ENCODE results near the gene MCEMP1. TPM values are rescaled to one million over a fixed set of nuclear protein-coding genes. Genes with fewer than 3 reads are reported as not detected.

MCEMP1 gene
- total RNA-seq, 1 donor from 2014 or later: 0.60 TPM

DNA sequence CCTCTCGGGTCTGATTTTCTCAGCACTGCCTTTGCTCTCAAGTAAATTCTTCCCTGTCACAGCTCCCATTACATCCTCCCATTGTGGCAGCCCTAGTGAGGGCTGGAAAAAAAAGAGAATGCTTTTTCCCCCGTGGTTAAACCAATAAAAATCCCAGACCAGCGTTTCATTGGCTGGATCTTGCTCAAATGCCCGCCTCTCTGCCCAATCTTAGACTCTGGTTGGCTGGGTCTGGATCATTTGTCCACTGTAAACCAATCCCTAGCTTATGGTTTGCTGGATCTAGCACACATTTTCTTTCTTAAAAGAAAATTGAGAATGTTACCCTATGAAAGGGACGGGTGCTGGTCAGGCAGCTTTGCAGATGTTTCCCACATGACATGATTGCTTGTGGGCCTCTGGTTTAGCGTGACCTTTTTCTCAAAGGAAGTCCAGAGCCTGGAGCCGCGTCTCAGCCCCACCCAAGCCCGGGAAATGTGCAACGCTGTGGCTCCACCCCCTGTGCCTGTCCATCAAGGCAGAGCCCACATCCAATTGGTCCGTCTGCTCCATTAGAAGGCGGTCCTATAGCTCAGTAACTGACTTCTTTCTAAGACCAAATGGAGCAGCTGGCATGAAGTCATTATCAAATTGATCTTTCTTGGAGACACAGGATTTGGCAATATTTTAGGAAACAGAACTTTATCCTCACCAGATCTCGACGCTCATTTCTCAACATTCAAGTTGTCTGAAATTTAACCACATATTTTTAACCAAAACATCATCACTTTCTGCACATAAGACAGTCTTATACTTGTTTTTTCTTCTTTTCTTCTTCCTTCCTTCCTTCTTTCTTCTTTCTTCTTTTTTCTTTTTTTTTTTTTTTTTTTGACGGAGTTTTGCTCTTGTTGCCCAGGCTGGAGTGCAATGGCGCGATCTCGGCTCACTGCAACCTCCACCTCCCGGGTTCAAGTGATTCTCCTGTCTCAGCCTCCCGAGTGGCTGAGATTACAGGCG, 2.6 kb upstream of the MCEMP1 start:
- Histone ChIP-seq H3K27ac (replicated peaks) (no peak overlapping the region), H3K9me3 (replicated peaks) (peaks cover 8% of the 10 kb centered on the region), H3K36me3 (no peaks in the 10 kb centered on the region), H3K27me3 (ENCODE audit: low read depth) (peaks cover 75% of the 10 kb centered on the region), H3K4me3 (no peak overlapping the region), H3K4me1 (no peaks in the 10 kb centered on the region)
- DNase-seq: peak; percentile 70
- intact Hi-C loops (cut with micrococcal nuclease): no loop called here
- TF ChIP-seq, protein P1, sequence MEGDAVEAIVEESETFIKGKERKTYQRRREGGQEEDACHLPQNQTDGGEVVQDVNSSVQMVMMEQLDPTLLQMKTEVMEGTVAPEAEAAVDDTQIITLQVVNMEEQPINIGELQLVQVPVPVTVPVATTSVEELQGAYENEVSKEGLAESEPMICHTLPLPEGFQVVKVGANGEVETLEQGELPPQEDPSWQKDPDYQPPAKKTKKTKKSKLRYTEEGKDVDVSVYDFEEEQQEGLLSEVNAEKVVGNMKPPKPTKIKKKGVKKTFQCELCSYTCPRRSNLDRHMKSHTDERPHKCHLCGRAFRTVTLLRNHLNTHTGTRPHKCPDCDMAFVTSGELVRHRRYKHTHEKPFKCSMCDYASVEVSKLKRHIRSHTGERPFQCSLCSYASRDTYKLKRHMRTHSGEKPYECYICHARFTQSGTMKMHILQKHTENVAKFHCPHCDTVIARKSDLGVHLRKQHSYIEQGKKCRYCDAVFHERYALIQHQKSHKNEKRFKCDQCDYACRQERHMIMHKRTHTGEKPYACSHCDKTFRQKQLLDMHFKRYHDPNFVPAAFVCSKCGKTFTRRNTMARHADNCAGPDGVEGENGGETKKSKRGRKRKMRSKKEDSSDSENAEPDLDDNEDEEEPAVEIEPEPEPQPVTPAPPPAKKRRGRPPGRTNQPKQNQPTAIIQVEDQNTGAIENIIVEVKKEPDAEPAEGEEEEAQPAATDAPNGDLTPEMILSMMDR (IDR thresholded peaks at IDR 0.05; ENCODE audit: borderline replicate concordance): no peak

DNA sequence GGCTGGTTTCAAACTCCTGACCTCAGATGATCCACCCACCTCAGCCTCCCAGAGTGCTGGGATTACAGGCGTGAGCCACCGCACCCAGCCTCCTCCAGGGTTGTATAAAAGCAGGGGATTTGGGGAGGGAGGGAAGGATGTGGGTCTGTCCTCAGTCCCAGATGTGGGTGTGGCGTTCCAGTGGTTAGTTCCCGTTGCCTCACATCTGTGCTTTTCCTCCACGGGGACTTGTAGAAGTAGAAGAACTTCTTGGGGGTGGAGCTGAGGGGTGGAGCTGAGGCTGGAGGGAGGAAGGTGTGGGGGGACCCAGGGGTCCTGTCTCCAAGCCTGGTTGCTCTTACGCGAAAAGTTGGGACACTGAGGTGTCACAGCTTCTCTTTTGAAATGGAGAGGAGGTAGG, 514 bp upstream of the MCEMP1 start:
- intact Hi-C loops (cut with micrococcal nuclease): no loop called here
- Histone ChIP-seq H3K9me3 (replicated peaks) (peaks cover 8% of the 10 kb centered on the region), H3K27ac (replicated peaks) (no peak overlapping the region), H3K27me3 (ENCODE audit: low read depth) (peaks cover 64% of the 10 kb centered on the region), H3K36me3 (no peaks in the 10 kb centered on the region), H3K4me1 (peaks cover 11% of the 10 kb centered on the region), H3K4me3 (no peak overlapping the region)
- DNase-seq: no peak
- TF ChIP-seq, protein P1 (IDR thresholded peaks at IDR 0.05; ENCODE audit: borderline replicate concordance): no peak

DNA sequence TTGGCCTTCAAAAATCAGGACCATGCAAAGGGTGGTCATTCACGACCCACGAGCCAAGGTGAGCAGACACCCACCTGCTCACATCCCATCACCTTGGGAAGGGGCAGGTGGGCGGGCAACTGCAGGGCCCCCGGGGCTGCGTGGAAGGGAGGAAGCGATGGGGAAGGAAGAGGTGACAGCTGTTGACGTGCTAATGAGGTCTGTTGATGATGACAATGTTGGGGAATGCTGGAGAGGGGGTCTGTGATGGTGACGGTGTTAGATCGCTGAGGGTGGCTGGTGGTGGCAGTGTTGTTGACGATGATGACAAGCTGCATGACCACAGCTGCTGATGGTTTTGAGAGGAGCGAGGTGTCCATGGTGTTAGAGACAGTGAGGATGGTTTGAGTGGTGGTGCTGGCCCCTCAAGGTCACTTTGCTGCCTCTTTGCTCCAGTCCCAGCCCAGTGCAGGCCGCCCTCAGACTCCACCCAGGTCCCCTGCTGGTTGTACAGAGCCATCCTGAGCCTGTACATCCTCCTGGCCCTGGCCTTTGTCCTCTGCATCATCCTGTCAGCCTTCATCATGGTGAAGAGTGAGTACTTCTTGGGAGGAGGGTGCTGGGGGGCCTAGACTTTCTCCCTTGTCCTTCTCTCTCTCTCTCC, 900 bp downstream of the MCEMP1 start:
- H3K36me3 ChIP-seq: peaks cover 6% of the 10 kb centered on the region
- peaks cover 21% of the 10 kb centered on the region for H3K4me1 ChIP-seq
- intact Hi-C loops (cut with micrococcal nuclease): no loop called here
- H3K4me3 ChIP-seq: no peak overlapping the region
- peaks cover 8% of the 10 kb centered on the region for H3K9me3 ChIP-seq (replicated peaks)
- peaks cover 49% of the 10 kb centered on the region for H3K27me3 ChIP-seq (ENCODE audit: low read depth)
- TF ChIP-seq, protein P1 (IDR thresholded peaks at IDR 0.05; ENCODE audit: borderline replicate concordance): no peak
- H3K27ac ChIP-seq (replicated peaks): no peak overlapping the region
- DNase-seq: no peak

DNA sequence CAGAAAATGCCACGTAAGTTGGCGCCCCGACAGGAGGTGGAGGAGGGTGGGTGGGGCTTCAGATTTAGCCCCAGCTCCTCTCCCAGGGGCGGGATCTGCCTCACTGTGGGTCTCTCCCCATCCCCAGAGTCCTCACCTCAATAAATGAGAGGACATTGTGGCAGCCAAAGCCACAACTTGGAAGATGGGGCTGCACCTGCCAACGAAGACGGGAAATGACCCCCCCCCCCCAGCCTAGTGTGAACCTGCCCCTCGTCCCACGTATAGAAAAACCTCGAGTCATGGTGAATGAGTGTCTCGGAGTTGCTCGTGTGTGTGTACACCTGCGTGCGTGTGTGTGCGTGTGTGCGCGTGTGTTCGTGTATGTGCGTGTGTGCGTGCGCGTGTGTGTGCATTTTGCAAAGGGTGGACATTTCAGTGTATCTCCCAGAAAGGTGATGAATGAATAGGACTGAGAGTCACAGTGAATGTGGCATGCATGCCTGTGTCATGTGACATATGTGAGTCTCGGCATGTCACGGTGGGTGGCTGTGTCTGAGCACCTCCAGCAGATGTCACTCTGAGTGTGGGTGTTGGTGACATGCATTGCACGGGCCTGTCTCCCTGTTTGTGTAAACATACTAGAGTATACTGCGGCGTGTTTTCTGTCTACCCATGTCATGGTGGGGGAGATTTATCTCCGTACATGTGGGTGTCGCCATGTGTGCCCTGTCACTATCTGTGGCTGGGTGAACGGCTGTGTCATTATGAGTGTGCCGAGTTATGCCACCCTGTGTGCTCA, 2.3 kb downstream of the MCEMP1 start:
- H3K9me3 ChIP-seq (replicated peaks): peaks cover under 1% of the 10 kb centered on the region
- H3K4me1 ChIP-seq: peaks cover 21% of the 10 kb centered on the region
- peaks cover 19% of the 10 kb centered on the region for H3K36me3 ChIP-seq
- H3K4me3 ChIP-seq: no peak overlapping the region
- H3K27ac ChIP-seq (replicated peaks): no peak overlapping the region
- DNase-seq: no peak
- intact Hi-C loops (cut with micrococcal nuclease): no loop called here
- peaks cover 44% of the 10 kb centered on the region for H3K27me3 ChIP-seq (ENCODE audit: low read depth)
- TF ChIP-seq, protein P1 (IDR thresholded peaks at IDR 0.05; ENCODE audit: borderline replicate concordance): no peak
